Fibroblast of lung (primary cell): ENCODE measurements around the gene LTBP2. TPM values are rescaled to one million over a fixed set of nuclear protein-coding genes. Genes with fewer than 3 reads are reported as not detected.

Experiments
- DNase-seq, 2 donors: peaks; one replicate each; pipeline versions ENCODE4 v3.0.0 to v3.0.0-alpha.2; 2010; ENCODE audit warnings: low read depth in 2 of 2
- H2AFZ ChIP-seq: 2 replicates; pipeline ENCODE4 v1.5.1; 2012; ENCODE audit warnings: low read length, control low read depth, inconsistent platforms
- H3K27ac ChIP-seq: 2 replicates; pipeline ENCODE4 v1.5.1; 2011; ENCODE audit warnings: low read length, control low read depth; ENCODE audit not compliant: insufficient read depth
- H3K27me3 ChIP-seq: 2 replicates; pipeline ENCODE4 v1.5.1; 2011; ENCODE audit warnings: mild to moderate bottlenecking, low read length; ENCODE audit not compliant: control insufficient read depth, insufficient read depth
- H3K36me3 ChIP-seq: 2 replicates; pipeline ENCODE4 v1.5.1; 2011; ENCODE audit warnings: low read length; ENCODE audit not compliant: control insufficient read depth, insufficient read depth
- H3K4me1 ChIP-seq: 2 replicates; pipeline ENCODE4 v1.5.1; 2011; ENCODE audit warnings: low read length; ENCODE audit not compliant: control insufficient read depth, insufficient read depth; ENCODE audit errors: extremely low read depth
- H3K4me2 ChIP-seq: 2 replicates; pipeline ENCODE4 v1.5.1; 2011; ENCODE audit warnings: low read length, control low read depth; ENCODE audit not compliant: insufficient read depth; ENCODE audit errors: extremely low read depth
- H3K4me3 ChIP-seq, 4 experiments: fragments of 200-600 bp in 1 of 4; sonication (generic) in 1 of 4; replicated peaks in 1 of 4; 2 replicates each; pipeline ENCODE4 v1.5.1; 2011 to 2016; ENCODE audit warnings: low read length in 4 of 4, low read depth in 3 of 4, mild to moderate bottlenecking in 3 of 4, control low read depth in 2 of 4, inconsistent platforms in 1 of 4, mixed read lengths in 1 of 4; ENCODE audit not compliant: insufficient read depth in 1 of 4; ENCODE audit errors: control extremely low read depth in 1 of 4
- H3K79me2 ChIP-seq: 2 replicates; pipeline ENCODE4 v1.5.1; 2012; ENCODE audit warnings: mild to moderate bottlenecking, low read length, inconsistent platforms; ENCODE audit not compliant: control insufficient read depth, insufficient read depth
- H3K9ac ChIP-seq: 2 replicates; pipeline ENCODE4 v1.5.1; 2011; ENCODE audit warnings: mild to moderate bottlenecking, low read length, control low read depth; ENCODE audit not compliant: insufficient read depth
- H3K9me3 ChIP-seq: 2 replicates; pipeline ENCODE4 v1.5.1; 2012; ENCODE audit warnings: low read depth, low read length; ENCODE audit not compliant: control insufficient read depth, insufficient read depth
- H4K20me1 ChIP-seq: 2 replicates; pipeline ENCODE4 v1.5.1; 2011; ENCODE audit warnings: low read length; ENCODE audit not compliant: control insufficient read depth, insufficient read depth; ENCODE audit errors: extremely low read depth
- EZH2 ChIP-seq: IDR thresholded peaks from 2 replicates; pipeline ENCODE4 v1.5.1; 2012; ENCODE audit warnings: low read length, control low read depth, mild to moderate bottlenecking; ENCODE audit errors: missing control alignments
- polyA plus RNA-seq, 2 donors: library from polyadenylated mRNA; depleted of rRNA in 1 of 2; stranded (reverse) in 1 of 2; unstranded in 1 of 2; fragments of >200 nt; gene quantifications; 2 replicates each; pipeline ENCODE4 v1.2.1, GENCODE V29; 2011 to 2012; ENCODE audit warnings: missing spikeins in 1 of 2
- total RNA-seq: library from RNA; depleted of rRNA; stranded (reverse); fragments of >200 nt; gene quantifications from 2 replicates; pipeline ENCODE4 v1.2.1, GENCODE V29; 2014
- TF ChIP-seq, protein P1 (sequence below), 2 donors: IDR thresholded peaks in 1 of 2; conservative IDR thresholded peaks in 1 of 2; 1 replicate in 1 of 2; 2 replicates in 1 of 2; pipeline ENCODE4 v1.5.1; 2011 to 2012; ENCODE audit warnings: low read length in 2 of 2, control low read depth in 1 of 2, inconsistent platforms in 1 of 2, low read depth in 1 of 2, mild to moderate bottlenecking in 1 of 2

The LTBP2 gene
- total and polyA plus RNA-seq, 2 donors (not counting 1 experiment from before 2014, with no cell fraction given) = 108 to 514 TPM

- TF ChIP-seq, protein P1, sequence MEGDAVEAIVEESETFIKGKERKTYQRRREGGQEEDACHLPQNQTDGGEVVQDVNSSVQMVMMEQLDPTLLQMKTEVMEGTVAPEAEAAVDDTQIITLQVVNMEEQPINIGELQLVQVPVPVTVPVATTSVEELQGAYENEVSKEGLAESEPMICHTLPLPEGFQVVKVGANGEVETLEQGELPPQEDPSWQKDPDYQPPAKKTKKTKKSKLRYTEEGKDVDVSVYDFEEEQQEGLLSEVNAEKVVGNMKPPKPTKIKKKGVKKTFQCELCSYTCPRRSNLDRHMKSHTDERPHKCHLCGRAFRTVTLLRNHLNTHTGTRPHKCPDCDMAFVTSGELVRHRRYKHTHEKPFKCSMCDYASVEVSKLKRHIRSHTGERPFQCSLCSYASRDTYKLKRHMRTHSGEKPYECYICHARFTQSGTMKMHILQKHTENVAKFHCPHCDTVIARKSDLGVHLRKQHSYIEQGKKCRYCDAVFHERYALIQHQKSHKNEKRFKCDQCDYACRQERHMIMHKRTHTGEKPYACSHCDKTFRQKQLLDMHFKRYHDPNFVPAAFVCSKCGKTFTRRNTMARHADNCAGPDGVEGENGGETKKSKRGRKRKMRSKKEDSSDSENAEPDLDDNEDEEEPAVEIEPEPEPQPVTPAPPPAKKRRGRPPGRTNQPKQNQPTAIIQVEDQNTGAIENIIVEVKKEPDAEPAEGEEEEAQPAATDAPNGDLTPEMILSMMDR (conservative IDR thresholded peaks at IDR 0.05 in 1 of 2, IDR thresholded peaks at IDR 0.05 in 1 of 2; ENCODE audit: low read depth in 1 of 2, low read length in 2 of 2) = no peak
- TF ChIP-seq EZH2 = no peak
- Histone ChIP-seq H3K36me3 (peaks cover 25% of the 10 kb centered on the region), H3K27me3 (no peaks in the 10 kb centered on the region), H3K27ac (no peak overlapping the region), H3K79me2 (no peaks in the 10 kb centered on the region), H3K9me3 (no peaks in the 10 kb centered on the region), H3K9ac (no peak overlapping the region), H3K4me1 (peaks cover 2% of the 10 kb centered on the region), H2AFZ (no peak overlapping the region), H3K4me2 (no peak overlapping the region), H3K4me3 (no peak overlapping the region), H4K20me1 (no peaks in the 10 kb centered on the region)
- DNase-seq = no peak
These were observed 76.2 kb downstream of the LTBP2 start for GRCh38 chr14:74535756-74536325.

- Histone ChIP-seq H2AFZ (no peak overlapping the region), H3K36me3 (peaks cover 31% of the 10 kb centered on the region), H3K27me3 (no peaks in the 10 kb centered on the region), H3K79me2 (no peaks in the 10 kb centered on the region), H3K27ac (no peak overlapping the region), H3K9me3 (no peaks in the 10 kb centered on the region), H4K20me1 (no peaks in the 10 kb centered on the region), H3K4me1 (no peaks in the 10 kb centered on the region), H3K9ac (no peak overlapping the region), H3K4me2 (no peak overlapping the region), H3K4me3 (no peak overlapping the region)
- DNase-seq = no peak
- TF ChIP-seq, protein P1 (conservative IDR thresholded peaks at IDR 0.05 in 1 of 2, IDR thresholded peaks at IDR 0.05 in 1 of 2; ENCODE audit: low read depth in 1 of 2, low read length in 2 of 2) = no peak
- TF ChIP-seq EZH2 = no peak
These were observed 78.5 kb downstream of the LTBP2 start for GRCh38 chr14:74533576-74533975.

- H3K36me3 ChIP-seq = peaks cover 30% of the 10 kb centered on the region
These were observed 79.8 kb downstream of the LTBP2 start for GRCh38 chr14:74532246-74532645.

More at GRCh38 chr14:74532246-74532645, 79.8 kb downstream of the LTBP2 start:
- Histone ChIP-seq H4K20me1 (no peaks in the 10 kb centered on the region), H3K4me3 (no peak overlapping the region), H3K9me3 (no peaks in the 10 kb centered on the region), H3K27me3 (no peaks in the 10 kb centered on the region), H3K9ac (no peak overlapping the region), H3K27ac (no peak overlapping the region), H3K79me2 (no peaks in the 10 kb centered on the region), H3K4me1 (no peaks in the 10 kb centered on the region), H3K4me2 (no peak overlapping the region), H2AFZ (no peak overlapping the region)
- DNase-seq = no peak
- TF ChIP-seq, protein P1 (conservative IDR thresholded peaks at IDR 0.05 in 1 of 2, IDR thresholded peaks at IDR 0.05 in 1 of 2; ENCODE audit: low read depth in 1 of 2, low read length in 2 of 2) = no peak
- no peak for TF ChIP-seq EZH2
